GM12892 (cell line): Measurements from ENCODE around the gene TARBP2.

Source experiments
- DNase-seq: peaks from one replicate; pipeline ENCODE4 v3.0.0; 2011; ENCODE audit not compliant: insufficient read length
- FAIRE-seq: peaks from 2 replicates; lab custom pipeline; 2011; peaks lifted over from hg19 to GRCh38; lab: Jason Lieb, UNC
- POLR2A ChIP-seq: IDR thresholded peaks from 2 replicates; pipeline ENCODE4 v1.6.1; 2011; ENCODE audit warnings: low read depth, low read length, control low read depth
- POLR2AphosphoS5 ChIP-seq: IDR thresholded peaks from 2 replicates; pipeline ENCODE4 v1.6.1; 2011; ENCODE audit warnings: low read depth, low read length, control low read depth
- TAF1 ChIP-seq: IDR thresholded peaks from 2 replicates; pipeline ENCODE4 v1.6.1; 2011; ENCODE audit warnings: low read depth, mild to moderate bottlenecking, control low read depth, low read length, borderline replicate concordance

The TARBP2 gene

DNA sequence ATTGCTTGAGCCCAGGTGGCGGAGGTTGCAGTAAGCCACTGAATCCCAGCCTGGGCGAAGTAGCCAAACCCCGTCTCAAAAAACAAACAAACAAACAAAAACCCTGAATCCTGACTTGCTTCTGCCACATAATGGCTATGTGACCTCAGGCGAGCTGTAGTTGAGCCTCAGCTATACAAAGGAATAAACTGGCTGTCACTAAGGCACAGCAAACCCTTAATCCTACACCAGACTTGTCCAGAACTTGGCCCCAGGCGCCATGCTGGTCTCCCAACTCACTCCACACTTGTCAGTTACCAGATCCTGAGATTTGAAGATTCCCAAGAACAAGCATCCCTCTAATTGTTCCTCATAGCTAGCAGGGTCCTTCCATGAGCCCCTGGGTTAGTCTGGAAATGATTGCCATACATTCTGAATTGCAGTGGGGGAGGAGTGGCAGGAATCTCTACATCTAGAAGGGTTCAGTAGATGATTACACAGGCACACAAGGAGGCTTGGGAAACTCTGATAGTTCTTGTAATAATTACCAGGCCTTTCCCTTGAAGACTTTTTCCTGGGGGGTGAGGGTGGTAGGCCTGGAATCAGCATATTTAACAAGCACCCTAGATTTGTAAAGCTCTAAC lies 11.7 kb upstream of the TARBP2 start:
- TF ChIP-seq POLR2AphosphoS5 = no peak
- TF ChIP-seq POLR2A = no peak
- TF ChIP-seq TAF1 = no peak
- no peak for DNase-seq
- no peak for FAIRE-seq

- no peak for DNase-seq
- TF ChIP-seq POLR2A = no peak
- no peak for TF ChIP-seq POLR2AphosphoS5
- no peak for TF ChIP-seq TAF1
- FAIRE-seq = no peak
Observed at GRCh38 chr12:53492188-53492587, 8.9 kb upstream of the TARBP2 start.

GRCh38 chr12:53492830-53493609 lies 8.1 kb upstream of the TARBP2 start:
- DNase-seq = peak; percentile 86
- peak; percentile 98 for FAIRE-seq
- TF ChIP-seq POLR2A (peak; percentile 55; the same call in 1 of the 2 replicates), POLR2AphosphoS5 (no peak)

- DNase-seq (no peak), FAIRE-seq (no peak)
- TF ChIP-seq POLR2AphosphoS5 (no peak), TAF1 (no peak), POLR2A (no peak)
Observed at GRCh38 chr12:53493610-53494391, 7.3 kb upstream of the TARBP2 start.

DNA sequence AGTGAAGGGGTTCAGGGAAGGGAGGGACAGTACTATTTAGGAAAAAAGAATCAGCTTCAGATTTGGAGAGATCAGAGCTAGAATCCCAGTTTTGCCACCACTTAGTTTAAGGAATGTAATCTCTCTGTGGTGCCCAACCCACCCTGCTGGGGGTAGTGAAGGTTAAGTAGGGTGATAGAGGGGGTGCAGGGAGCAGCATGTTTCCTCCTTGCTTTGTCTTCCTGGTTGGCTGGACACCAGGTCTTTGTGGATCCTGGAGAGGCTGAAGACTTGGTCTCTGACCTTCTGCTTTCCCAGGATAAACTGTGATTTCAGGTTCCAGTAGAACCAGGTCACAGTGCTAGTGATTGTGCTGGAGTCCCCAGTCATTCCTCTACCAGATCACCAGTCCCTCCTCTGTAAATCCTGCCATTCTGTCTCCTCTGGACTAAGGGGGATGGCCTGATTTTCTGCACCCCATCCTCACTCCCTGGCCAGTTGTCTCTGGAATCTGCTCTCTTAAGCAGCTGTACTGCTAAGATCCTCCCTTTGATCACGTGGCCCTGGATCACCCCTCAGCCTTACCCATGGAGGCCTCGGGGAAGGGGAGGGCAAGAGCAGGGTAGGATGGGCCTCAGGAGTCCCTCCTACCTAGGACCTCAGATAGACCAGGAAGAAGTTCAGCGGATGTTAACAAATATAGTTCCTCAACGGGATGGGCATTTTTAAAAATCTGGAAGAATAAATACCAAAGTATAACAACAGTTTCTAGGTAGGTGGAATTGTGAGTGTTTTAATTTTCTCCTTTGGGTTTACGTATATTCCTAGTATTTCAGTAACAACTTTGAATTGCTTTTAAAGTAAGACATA lies 5.0 kb upstream of the TARBP2 start:
- DNase-seq = no peak
- no peak for FAIRE-seq
- TF ChIP-seq POLR2A (no peak), POLR2AphosphoS5 (no peak), TAF1 (no peak)

GRCh38 chr12:53496752-53497032 lies 4.4 kb upstream of the TARBP2 start:
- FAIRE-seq (no peak), DNase-seq (no peak)
- no peak for TF ChIP-seq POLR2A
- no peak for TF ChIP-seq TAF1
- no peak for TF ChIP-seq POLR2AphosphoS5

DNA sequence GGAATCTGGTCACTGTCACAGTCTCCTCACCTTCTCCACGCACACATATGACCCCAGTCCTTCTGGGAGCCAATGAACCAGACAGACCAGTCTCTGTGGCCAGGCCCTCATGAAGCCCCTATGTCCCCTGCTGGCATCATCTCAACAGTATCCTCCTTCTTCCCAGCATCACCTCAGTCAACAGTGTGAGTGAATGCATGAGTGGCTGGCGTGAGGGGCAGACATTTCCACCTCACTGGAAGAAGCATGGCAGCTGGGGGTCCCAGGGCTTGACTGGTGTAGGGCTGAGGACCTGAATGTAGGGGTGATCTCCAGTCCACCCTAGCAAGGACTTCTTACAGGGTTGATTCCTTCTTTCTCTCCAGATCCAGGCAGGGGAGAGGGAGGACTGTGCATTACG lies 3.6 kb upstream of the TARBP2 start:
- DNase-seq (no peak), FAIRE-seq (no peak)
- TF ChIP-seq POLR2AphosphoS5 (no peak), TAF1 (no peak), POLR2A (no peak)

DNA sequence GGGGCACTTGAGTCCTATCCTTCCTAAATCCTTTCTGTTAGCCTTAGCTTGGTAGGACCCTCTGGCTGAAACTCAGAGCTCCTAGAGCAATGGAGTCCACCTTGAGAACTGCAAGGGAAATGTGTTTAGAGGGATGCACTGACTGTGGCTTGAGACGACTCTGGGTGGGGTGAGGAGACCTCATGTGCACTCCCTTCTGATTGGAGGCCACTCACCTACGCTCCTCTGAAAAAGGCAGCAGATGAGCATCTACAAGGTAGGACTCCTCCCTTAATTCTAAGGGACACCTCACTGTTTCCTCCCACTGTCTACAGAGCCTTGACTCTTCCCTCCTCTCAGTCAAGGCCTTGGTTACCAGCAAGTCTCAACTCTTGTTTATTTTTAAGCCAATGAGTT lies 2.9 kb upstream of the TARBP2 start:
- no peak for TF ChIP-seq TAF1
- no peak for TF ChIP-seq POLR2A
- TF ChIP-seq POLR2AphosphoS5 = no peak
- FAIRE-seq (no peak), DNase-seq (no peak)

DNA sequence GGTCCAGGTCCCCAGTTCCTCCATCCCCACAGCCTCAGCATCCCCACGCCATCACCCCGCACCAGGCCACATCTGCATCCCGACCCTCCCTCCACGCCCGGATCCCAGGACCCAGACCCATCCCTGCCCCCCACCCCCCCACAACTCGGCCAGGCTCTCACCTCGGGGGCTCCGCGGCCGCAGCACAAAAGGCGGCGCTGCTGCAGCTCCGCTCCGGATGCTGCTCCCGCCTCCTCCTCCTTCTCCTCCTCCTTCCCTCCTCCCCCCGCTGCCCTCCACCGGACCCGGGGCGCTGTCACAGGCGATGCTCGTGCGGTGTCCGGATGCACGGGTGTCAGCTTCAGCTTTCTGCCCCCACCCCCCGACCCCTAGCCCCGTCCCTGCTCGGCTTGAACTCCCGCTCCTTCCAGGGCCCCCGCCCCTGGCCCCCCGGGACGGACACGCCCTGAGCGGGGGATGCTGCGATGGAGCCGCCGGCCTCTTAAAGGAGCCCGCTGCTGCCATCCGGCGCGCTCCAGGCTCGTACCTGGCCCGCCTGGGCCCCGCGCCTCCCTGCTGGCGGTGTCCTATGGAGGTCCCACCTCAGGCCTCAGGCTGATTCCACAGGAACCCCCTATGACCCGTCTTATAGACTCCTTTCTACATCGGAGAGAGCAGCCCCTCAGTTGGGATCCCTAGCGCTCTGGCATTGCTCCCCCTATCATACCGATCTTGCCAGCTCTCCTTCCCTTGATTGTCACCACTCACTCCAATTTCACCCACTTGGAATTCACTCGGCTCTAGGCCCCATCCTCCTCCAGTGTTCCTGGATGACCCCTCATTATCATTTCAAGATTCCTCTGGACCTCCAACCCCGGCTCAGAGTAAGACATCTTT lies 1.6 kb upstream of the TARBP2 start, which contains the start of gene MAP3K12:
TSS of gene MAP3K12 (minus strand) at position 193 of the 876 bp plus-strand sequence. CDS start 12,067 bp downstream, outside the sequence.
- FAIRE-seq = peak; percentile 51
- no peak for TF ChIP-seq POLR2AphosphoS5
- TF ChIP-seq POLR2A = no peak; the same call in 1 of the 2 replicates
- TF ChIP-seq TAF1 = no peak
- DNase-seq = no peak
